ENCODE results near the gene KCNE4. TPM values are rescaled to one million over a fixed set of nuclear protein-coding genes. Genes with fewer than 3 reads are reported as not detected.
A peak's percentile ranks its signal among the peaks of the same experiment; 100 is the strongest.

KCNE4 gene
- total RNA-seq, 2 donors from 2014 or later = 1.0 to 4.1 TPM

GRCh38 chr2:223093436-223094241, 41.6 kb downstream of the KCNE4 start:
- intact Hi-C loops (cut with DNase I) = no loop called here
- Histone ChIP-seq H3K36me3 (no peaks in the 10 kb centered on the region), H3K4me3 (no peak overlapping the region), H3K9me3 (no peaks in the 10 kb centered on the region), H3K4me1 (replicated peaks) (no peaks in the 10 kb centered on the region), H3K27ac (no peak overlapping the region), H3K27me3 (replicated peaks; ENCODE audit: insufficient read depth) (no peaks in the 10 kb centered on the region)
- peak; percentile 9 for DNase-seq (ENCODE audit: low spot score)
- TF ChIP-seq POLR2A (IDR thresholded peaks at IDR 0.05) = no peak
- no peak for TF ChIP-seq CTCF (IDR thresholded peaks at IDR 0.05)
- TF ChIP-seq POLR2AphosphoS5 (IDR thresholded peaks at IDR 0.05) = no peak
- 65% methylated on average over 7 of the region's 7 CpGs for WGBS

GRCh38 chr2:223095207-223095606, 43.2 kb downstream of the KCNE4 start:
- H3K27ac ChIP-seq = no peak overlapping the region
- no peaks in the 10 kb centered on the region for H3K27me3 ChIP-seq (replicated peaks; ENCODE audit: insufficient read depth)
- intact Hi-C loops (cut with DNase I) = no loop called here
- H3K9me3 ChIP-seq = no peaks in the 10 kb centered on the region
- WGBS = 83% methylated on average over 1 of the region's 1 CpG
- TF ChIP-seq POLR2AphosphoS5 (IDR thresholded peaks at IDR 0.05) (no peak), CTCF (IDR thresholded peaks at IDR 0.05) (no peak), POLR2A (IDR thresholded peaks at IDR 0.05) (no peak)
- DNase-seq (ENCODE audit: low spot score) = no peak
- H3K4me3 ChIP-seq = no peak overlapping the region
- no peaks in the 10 kb centered on the region for H3K36me3 ChIP-seq
- no peaks in the 10 kb centered on the region for H3K4me1 ChIP-seq (replicated peaks)

- no peak for DNase-seq (ENCODE audit: low spot score)
- Histone ChIP-seq H3K9me3 (no peaks in the 10 kb centered on the region), H3K36me3 (no peaks in the 10 kb centered on the region), H3K4me3 (no peak overlapping the region), H3K4me1 (replicated peaks) (no peaks in the 10 kb centered on the region), H3K27ac (no peak overlapping the region), H3K27me3 (replicated peaks; ENCODE audit: insufficient read depth) (no peaks in the 10 kb centered on the region)
- 60% methylated on average over 5 of the region's 5 CpGs for whole genome bisulfite sequencing
- TF ChIP-seq POLR2AphosphoS5 (IDR thresholded peaks at IDR 0.05) = no peak
- no peak for TF ChIP-seq CTCF (IDR thresholded peaks at IDR 0.05)
- TF ChIP-seq POLR2A (IDR thresholded peaks at IDR 0.05) = no peak
- intact Hi-C loops (cut with DNase I) = no loop called here
Observed at GRCh38 chr2:223096235-223096970, 44.4 kb downstream of the KCNE4 start.

- TF ChIP-seq POLR2A (IDR thresholded peaks at IDR 0.05) (no peak), POLR2AphosphoS5 (IDR thresholded peaks at IDR 0.05) (no peak), CTCF (IDR thresholded peaks at IDR 0.05) (no peak)
- no peak overlapping the region for H3K4me3 ChIP-seq
- intact Hi-C loops (cut with DNase I) = no loop called here
- H3K27ac ChIP-seq = no peak overlapping the region
- 87% methylated on average over 6 of the region's 6 CpGs for WGBS
- H3K27me3 ChIP-seq (replicated peaks; ENCODE audit: insufficient read depth) = no peaks in the 10 kb centered on the region
- H3K36me3 ChIP-seq = no peaks in the 10 kb centered on the region
- no peaks in the 10 kb centered on the region for H3K4me1 ChIP-seq (replicated peaks)
- H3K9me3 ChIP-seq = no peaks in the 10 kb centered on the region
- DNase-seq (ENCODE audit: low spot score) = no peak
Observed at GRCh38 chr2:223097888-223098383, 45.9 kb downstream of the KCNE4 start.

Data from prostate gland (tissue), 2 donors.